HG02798 (cell line): Measurements from ENCODE around the gene PRR5L.

Experiments
- ATAC-seq: cut with Tn5 transposase; IDR thresholded peaks from one replicate; pipeline ENCODE4 v1.9.1; 2021; ENCODE audit warnings: mild to moderate bottlenecking; ENCODE audit not compliant: unreplicated experiment, poor library complexity

Gene PRR5L

DNA sequence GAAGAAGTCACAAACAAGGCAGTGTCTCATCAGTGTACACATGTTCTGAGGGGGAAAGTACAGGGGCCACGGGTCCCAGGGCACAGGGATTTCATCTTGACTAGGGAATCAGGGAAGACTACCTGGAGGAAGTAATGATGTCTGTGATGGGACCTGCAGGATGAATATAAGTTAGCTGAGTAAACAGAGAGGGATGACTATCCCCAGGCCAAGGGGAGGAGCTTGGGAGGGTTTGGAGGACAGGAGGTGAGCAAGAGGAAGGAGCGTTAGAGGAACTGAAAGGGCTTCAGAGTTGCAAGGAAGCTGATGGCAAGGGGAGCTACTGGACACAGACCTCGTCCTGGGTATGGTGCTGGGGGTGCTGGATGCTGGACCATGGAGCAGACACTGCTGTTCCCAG lies 157.6 kb downstream of the PRR5L start:
- ATAC-seq, result no peak

GRCh38 chr11:36454551-36454940 lies 158.5 kb downstream of the PRR5L start:
- no peak for ATAC-seq

GRCh38 chr11:36454941-36455631 lies 159.0 kb downstream of the PRR5L start:
- ATAC-seq, result no peak

- ATAC-seq, result no peak
Observed at GRCh38 chr11:36455658-36456111, 159.6 kb downstream of the PRR5L start.

DNA sequence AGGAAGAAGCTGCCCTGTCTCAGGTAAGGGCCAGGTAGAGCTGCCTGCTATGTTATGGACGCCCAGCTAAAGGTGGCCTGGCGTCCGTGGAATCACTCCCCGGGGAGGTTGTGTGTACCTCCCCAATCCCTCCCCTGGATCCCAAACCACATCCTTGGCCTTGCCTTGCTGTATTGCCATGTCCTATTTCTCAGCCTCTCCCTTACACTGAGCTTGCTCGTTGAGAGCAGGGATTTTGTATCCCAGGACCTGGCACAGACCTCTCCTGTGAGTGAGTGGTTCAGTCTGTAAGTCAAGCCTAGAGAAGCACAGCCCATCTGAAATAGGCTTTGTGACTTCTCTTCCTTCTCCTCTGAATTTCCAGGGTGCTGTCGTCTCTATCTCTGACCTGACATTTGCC lies 160.1 kb downstream of the PRR5L start:
- no peak for ATAC-seq

GRCh38 chr11:36458129-36458915 lies 162.2 kb downstream of the PRR5L start:
- no peak for ATAC-seq

- no peak for ATAC-seq
Observed at GRCh38 chr11:36459046-36459445, 163.0 kb downstream of the PRR5L start.

- ATAC-seq, result no peak
Observed at GRCh38 chr11:36460220-36460619, 164.1 kb downstream of the PRR5L start.

DNA sequence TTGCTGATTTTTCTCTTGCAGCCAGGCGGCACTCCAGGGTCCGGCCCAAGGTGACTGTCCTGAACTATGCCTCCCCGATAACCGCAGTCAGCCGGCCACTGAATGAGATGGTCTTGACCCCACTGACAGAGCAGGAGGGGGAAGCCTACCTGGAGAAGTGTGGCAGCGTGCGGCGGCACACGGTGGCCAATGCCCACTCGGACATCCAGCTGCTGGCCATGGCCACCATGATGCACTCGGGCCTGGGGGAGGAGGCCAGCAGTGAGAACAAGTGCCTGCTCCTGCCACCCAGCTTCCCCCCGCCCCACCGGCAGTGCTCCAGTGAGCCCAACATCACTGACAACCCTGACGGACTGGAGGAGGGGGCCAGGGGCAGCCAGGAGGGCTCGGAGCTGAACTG lies 166.2 kb downstream of the PRR5L start:
- no peak for ATAC-seq

- ATAC-seq, result no peak
Observed at GRCh38 chr11:36463781-36464180, 167.7 kb downstream of the PRR5L start.

- no peak for ATAC-seq
Observed at GRCh38 chr11:36464720-36465119, 168.6 kb downstream of the PRR5L start.

DNA sequence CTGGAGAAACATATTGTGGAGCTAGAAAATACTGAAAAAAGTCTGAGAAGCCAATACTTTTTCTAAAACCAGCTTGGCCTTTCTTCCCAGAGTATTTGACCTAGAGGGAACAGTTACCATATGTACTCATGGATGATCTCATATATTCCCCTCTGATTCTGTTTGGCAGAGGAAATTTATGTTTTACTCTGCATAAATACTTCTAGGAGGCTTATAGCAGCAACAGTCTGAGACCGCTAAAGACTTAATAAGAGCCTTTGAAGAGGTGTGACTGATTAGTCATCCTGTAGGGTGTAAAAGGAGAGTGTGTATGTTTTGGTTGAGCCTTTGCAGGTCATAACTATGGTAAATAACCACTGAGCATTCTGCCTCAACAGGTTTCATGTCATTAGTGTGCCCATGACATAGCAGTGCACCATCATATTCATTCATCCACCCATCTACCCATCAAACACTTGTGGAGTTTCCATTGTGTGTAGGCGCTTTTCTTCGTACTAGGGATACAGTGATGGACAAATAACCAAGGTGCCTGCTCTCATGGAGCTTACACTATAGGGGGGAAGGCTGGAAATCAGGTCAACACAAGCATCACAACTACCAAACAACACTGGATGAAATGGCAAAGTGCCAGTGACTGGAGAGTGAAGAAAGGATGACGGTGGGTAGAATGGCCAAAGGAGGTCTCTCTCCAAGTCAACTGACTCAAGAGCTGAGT lies 169.5 kb downstream of the PRR5L start:
- no peak for ATAC-seq

- ATAC-seq, result no peak
Observed at GRCh38 chr11:36467012-36467411, 170.9 kb downstream of the PRR5L start.

- ATAC-seq, result no peak
Observed at GRCh38 chr11:36467916-36468315, 171.8 kb downstream of the PRR5L start.

GRCh38 chr11:36469063-36469462 lies 173.0 kb downstream of the PRR5L start:
- no peak for ATAC-seq

DNA sequence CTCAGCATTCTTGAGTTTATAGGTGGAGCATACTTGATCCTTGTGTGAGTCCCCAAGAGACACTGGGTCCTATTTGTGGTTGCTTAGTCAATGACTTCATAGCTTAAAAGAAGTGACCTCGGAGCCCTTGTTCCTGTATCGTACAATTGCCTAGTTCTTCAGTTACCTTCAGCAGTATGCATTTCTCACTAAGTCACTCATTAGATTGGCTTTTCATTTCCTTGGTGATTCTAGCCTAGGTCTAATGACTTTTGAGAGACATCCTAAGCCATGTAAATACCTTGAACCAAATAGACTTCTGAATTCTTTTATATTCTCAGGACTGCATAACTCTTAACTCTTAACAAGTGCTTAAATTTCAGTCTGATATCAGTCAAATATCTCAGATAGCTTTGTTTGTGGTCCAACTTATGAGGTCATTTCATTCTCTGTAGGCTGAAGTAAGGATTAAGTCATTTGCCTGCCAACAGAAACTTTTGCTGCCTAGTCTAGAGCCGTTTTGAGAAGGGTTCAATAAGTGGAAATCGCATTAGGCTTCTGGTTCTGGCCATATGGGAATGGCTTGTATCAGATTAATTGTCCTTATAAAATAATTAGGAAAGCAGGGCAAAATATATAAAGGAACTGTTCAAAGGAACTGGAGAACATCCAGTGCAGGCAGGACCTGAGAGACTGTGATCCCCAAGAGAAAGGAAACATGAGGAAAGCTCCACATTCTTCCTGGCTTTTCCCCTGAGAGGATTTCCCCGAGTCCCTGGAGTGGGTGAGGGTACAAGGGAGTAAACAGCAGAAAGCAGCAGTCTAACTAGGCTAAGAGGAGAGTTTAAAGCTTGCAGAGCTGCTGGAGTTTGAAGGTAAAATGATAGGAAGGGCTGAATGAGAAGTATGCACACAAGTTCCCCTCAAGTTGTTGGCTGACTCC lies 174.1 kb downstream of the PRR5L start:
- no peak for ATAC-seq

- no peak for ATAC-seq
Observed at GRCh38 chr11:36471577-36471976, 175.5 kb downstream of the PRR5L start.

DNA sequence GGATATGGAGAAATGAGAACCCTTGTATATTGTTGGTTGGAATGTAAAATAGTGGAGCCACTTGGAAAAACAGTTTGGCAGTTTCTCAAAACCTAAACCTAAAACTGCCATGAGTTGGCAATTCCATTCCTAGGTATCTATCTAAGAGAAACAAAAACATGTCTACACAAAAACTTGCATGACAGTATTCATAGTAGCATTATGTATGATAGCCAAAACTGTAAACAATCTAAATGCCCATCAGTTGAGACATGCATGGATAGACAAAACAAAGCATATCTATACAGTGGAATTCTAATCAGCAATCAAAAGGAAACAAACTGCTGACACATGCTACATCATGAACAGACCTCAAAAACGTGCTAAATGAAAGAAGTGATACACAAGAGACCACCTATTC lies 179.1 kb downstream of the PRR5L start:
- no peak for ATAC-seq

DNA sequence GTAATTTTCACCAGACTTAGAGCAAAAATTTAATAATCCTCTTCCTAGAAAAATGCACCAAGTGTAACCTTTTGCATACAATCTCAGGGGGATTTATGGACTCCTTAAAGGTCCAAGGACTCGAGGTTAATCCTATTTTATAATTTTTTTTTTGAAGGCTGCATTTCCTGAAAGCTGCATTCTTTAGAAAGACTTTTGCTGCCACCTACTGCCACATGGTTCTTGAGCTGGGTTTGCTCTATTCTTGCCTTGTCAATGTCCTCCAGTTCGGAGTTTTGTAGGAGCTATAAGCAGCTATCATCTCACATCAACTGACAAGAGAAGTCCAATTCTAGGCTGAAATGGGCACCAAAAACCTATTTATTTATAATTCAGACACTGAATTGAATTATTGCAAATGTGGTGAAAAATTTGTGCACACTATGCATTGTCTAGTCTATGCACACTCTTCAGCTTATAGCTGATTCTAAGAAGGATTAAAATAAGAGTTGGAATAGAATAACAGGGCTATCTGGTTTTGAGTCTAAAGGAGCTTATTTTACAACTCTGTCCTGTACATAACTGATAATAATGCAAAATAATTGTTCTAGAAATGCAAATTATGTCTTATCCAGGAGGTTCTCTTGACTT lies 182.7 kb downstream of the PRR5L start:
- no peak for ATAC-seq

- ATAC-seq, result no peak
Observed at GRCh38 chr11:36480833-36481232, 184.7 kb downstream of the PRR5L start.
